ENCODE results near the gene ARHGEF19.
A peak's percentile ranks its signal among the peaks of the same experiment; 100 is the strongest.
"Not testable (repeated sequence)": the region's sequence is repeated elsewhere in the genome, so short reads cannot be mapped to it uniquely, and the experiment has no call there.

Gene ARHGEF19

DNA sequence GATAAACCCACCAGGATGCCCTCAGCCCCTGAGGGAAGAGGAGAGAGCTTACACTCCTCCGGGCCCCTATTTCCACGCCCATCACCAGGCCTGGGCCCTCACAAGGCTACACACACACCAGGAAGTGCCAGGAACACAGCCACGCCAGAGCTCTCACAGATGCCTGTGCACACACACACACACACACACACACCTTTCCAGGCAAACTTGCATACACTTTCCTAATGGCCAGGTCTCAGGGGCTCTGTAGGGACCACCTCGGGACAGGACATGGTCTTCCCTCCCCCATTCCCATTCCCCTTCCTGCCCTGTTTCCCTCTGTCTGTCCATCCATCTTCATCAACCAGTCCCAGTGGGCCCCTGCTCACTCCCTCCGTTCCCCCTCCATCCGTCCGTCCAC, 46.9 kb downstream of the ARHGEF19 start:
- Mint-ChIP-seq H3K36me3 (no peaks in the 10 kb centered on the region), H3K4me1 (ENCODE audit: low read depth) (peaks cover 58% of the 10 kb centered on the region), H3K27me3 (no peaks in the 10 kb centered on the region), H3K9me3 (ENCODE audit: low read depth) (no peaks in the 10 kb centered on the region), H3K27ac (no peak overlapping the region), H3K4me3 (peak overlapping the region; percentile 13)

DNA sequence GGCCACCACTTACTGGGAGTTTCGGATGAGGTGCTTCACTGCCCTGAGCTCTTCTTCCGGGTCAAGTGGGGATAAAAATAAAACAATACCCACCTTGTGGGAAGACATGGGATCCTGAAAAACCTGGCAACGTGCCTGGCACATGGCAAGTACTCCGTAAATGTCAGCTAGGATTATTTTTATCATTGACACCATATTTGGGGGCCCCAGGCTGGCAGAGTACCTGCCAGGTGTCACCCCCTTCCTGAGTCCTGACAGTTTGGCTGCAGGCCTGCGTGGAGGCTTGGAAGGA, 47.4 kb downstream of the ARHGEF19 start:
- peaks cover 58% of the 10 kb centered on the region for H3K4me1 Mint-ChIP-seq (ENCODE audit: low read depth)
- H3K9me3 Mint-ChIP-seq (ENCODE audit: low read depth), result no peaks in the 10 kb centered on the region
- H3K4me3 Mint-ChIP-seq, result peak overlapping the region; percentile 34

DNA sequence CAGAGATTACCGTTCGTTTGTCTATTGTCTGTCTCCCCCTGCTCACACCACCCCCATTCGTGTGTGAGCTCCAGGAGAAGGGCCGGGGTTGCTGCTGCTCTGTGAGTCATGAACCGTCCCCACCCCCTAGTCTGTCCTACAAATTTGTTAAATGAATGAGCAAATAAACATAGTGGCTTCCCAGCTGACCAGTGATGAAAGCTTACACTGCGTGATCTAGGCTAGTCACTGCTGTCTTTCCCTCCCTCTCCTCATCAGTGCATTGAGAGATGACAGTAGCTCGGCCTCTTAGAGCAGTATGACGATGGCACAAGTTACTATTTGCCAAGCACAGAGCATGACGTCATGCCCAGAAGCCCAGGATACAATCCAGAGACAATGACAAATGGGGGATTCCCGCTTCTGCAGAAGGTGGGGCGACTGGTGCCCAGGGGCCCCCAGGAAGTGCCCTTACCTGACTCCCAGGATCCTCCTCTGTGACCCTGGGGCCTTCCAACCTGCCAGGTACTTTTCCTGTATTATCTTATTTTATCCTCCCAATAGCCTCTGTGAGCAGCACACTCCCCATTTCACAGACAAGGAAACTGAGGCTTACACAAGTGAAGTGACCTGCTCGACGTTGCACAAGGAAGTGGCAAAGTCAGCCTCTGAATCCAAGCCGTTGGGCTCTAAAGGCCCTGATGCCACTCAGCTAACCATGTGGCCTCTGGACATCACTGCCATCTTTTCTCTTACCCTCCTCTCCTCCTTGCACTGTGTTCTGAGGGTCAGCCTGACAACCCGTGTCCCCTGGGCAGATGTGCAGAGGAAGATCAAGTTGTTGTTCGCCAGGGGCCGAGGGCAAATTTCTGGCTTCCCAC, 48.0 kb downstream of the ARHGEF19 start:
- Mint-ChIP-seq H3K9me3 (ENCODE audit: low read depth) (no peaks in the 10 kb centered on the region), H3K27me3 (no peaks in the 10 kb centered on the region), H3K27ac (no peak overlapping the region), H3K4me3 (peak overlapping the region; percentile 60), H3K4me1 (ENCODE audit: low read depth) (peaks cover 58% of the 10 kb centered on the region), H3K36me3 (no peaks in the 10 kb centered on the region)

More for the DNA sequence above, 47.4 kb downstream of the ARHGEF19 start:
- Mint-ChIP-seq H3K27me3 (no peaks in the 10 kb centered on the region), H3K36me3 (no peaks in the 10 kb centered on the region), H3K27ac (no peak overlapping the region)

- H3K9me3 Mint-ChIP-seq (ENCODE audit: low read depth); H3K27me3 Mint-ChIP-seq; H3K36me3 Mint-ChIP-seq; H3K27ac Mint-ChIP-seq: not testable (repeated sequence)
- peak overlapping the region; percentile 60 for H3K4me3 Mint-ChIP-seq
- H3K4me1 Mint-ChIP-seq (ENCODE audit: low read depth), result peaks cover 54% of the 10 kb centered on the region
Observed at GRCh38 chr1:16163608-16164212, 48.7 kb downstream of the ARHGEF19 start.

DNA sequence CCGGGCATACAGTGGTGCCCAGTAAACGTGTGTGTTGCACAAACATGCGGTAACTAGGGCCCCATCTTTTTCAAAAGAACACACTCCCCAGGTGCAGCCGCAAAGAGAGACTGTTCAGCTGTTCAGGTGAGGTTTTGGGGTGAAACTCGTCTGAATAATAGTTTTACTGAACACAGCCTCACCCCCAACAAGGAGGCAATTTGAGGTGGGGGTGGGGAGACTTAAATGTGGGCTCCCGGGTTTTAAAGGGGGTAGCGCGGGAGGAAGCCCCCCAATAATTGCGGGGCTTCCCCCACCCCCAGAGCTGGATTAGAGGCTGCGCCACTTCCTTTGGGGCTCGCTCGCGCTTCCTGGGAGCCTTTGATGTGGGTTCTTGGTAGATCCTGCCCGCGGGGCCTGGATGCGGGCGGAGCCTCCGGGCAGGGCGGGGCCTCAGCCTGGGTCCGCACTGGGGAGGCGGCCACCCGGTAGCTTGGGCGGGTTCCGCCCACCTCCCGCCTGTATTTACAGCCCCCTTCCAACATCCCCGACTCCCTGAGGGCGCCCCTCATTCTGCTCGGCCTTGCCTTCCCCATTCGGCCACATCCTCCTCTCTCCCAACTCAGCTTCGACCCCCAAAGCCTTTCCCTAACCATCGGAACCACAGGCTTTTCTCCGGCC, 50.2 kb downstream of the ARHGEF19 start:
- H3K4me1 Mint-ChIP-seq (ENCODE audit: low read depth), result peaks cover 60% of the 10 kb centered on the region
- no peak overlapping the region for H3K27ac Mint-ChIP-seq
- H3K27me3 Mint-ChIP-seq, result no peaks in the 10 kb centered on the region
- no peaks in the 10 kb centered on the region for H3K9me3 Mint-ChIP-seq (ENCODE audit: low read depth)
- H3K4me3 Mint-ChIP-seq, result peak overlapping the region; percentile 78
- H3K36me3 Mint-ChIP-seq, result no peaks in the 10 kb centered on the region

DNA sequence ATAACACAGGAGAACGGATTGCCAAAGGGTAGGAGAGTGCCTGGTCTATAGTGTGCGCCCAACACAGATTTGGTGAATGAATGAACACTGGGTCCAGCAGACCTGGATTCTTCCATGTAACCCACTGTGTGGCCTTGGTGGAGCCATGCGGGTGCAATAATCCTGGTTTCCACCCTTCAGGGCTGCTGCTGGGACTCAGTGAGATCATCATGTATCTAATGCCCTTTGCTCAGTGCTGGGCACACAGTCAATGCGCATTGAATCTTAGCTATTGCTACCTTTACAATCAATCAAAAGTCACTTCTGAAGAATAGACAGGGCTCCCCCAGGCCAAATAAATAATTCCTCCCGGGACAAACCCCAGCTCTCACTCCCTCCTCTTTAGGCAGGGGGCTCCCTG, 50.7 kb downstream of the ARHGEF19 start:
- H3K27ac Mint-ChIP-seq, result no peak overlapping the region
- no peaks in the 10 kb centered on the region for H3K9me3 Mint-ChIP-seq (ENCODE audit: low read depth)
- H3K4me3 Mint-ChIP-seq, result peak overlapping the region; percentile 51
- H3K4me1 Mint-ChIP-seq (ENCODE audit: low read depth), result peaks cover 65% of the 10 kb centered on the region
- H3K27me3 Mint-ChIP-seq, result no peaks in the 10 kb centered on the region
- H3K36me3 Mint-ChIP-seq, result no peaks in the 10 kb centered on the region

DNA sequence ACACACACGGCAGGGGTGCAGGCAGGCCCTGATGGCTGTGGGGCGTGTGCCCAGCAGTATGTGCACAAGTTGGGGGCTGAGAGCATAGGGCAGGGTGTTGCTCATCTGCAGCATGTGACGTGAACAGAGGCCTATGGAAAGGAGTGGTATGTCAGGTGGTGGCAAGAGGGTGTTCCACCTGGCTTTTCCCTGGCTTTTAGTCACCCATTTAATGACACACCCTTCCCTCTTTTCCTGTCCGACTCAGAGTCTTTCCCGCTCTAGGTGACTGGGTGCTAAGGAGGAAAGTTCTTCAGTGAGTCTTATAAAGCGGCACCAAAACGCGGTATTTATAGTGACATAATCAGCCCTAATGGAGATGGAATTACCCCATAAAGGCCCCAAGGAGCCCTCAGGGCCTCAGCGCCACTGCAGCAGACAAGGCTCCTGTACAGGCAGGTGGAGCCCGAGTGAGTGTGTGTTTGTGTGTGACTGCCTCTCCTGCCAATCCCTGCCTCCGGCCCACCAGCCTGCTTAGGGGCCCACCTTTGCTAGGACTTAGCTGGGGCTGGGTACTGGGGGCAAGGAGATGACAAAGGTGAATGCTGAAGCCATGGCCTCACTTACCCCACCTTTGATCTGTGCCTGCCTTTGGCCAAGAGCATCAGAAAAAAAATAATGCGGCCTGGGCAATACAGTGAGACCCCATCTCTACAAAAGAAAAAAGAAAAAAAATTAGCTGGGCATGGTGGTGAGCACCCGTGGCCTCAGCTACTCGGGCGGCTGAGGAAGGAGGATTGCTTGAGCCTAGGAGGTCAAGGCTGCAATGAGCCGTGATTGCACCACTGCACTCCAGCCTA, 53.2 kb downstream of the ARHGEF19 start:
- Mint-ChIP-seq H3K4me3 (peak overlapping the region; percentile 23), H3K4me1 (ENCODE audit: low read depth) (peaks cover 49% of the 10 kb centered on the region), H3K9me3 (ENCODE audit: low read depth) (no peaks in the 10 kb centered on the region), H3K27me3 (no peaks in the 10 kb centered on the region), H3K27ac (no peak overlapping the region), H3K36me3 (no peaks in the 10 kb centered on the region)

DNA sequence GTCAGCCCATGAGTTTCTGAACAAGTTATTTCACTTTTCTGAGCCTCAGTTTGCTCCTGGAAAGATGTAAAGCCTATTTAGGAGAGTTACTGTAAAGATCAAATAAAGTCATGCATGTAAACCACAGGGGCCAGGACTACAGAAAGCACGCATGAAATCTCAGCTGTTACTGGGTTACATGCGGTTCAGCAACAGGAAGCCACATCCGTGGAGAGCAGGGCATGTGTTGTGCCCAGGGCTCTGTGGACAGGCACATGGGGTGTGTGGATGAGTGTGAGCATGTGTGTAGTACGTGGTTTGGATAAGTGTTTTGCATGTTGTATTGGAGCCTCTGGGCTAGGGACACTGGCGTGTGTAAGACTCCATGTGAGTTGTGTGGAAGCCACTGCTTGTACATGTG, 54.4 kb downstream of the ARHGEF19 start:
- Mint-ChIP-seq H3K36me3 (no peaks in the 10 kb centered on the region), H3K4me3 (no peak overlapping the region), H3K27ac (no peak overlapping the region), H3K27me3 (peaks cover 1% of the 10 kb centered on the region), H3K9me3 (ENCODE audit: low read depth) (no peaks in the 10 kb centered on the region), H3K4me1 (ENCODE audit: low read depth) (peaks cover 41% of the 10 kb centered on the region)

DNA sequence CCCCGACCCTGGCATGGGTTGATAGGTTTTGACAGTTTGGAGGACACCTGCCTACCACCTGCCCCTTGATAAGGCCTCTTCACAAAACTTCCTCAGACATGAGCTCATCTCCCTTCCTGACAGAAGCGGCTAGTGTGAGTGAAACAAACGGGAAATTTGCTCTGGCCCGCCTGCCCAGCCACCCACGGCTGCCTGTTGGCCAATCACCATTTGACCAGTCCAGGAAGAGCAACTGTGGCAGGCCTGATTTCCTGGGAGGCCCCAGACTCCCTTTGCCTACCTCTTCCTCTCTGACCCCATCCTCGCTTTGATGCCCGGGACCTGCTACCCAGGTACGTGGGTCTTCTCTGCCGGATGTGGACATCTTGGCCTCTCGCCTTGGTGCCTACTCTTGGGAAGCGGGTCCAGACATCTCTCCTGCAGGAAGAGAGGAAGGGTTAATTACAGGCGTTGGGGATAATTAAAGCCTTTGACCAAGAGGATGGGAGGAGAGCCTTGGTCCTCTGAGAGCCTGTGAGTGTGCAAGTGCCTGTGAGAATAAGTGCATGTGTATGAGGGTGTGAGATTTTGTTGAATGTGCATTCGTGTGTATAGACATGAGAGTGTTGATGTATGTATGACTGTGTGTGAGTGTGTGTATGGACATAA, 55.5 kb downstream of the ARHGEF19 start:
- Mint-ChIP-seq H3K27ac (no peak overlapping the region), H3K4me1 (ENCODE audit: low read depth) (peaks cover 33% of the 10 kb centered on the region), H3K4me3 (no peak overlapping the region), H3K9me3 (ENCODE audit: low read depth) (no peaks in the 10 kb centered on the region), H3K27me3 (peaks cover 4% of the 10 kb centered on the region), H3K36me3 (no peaks in the 10 kb centered on the region)

- H3K4me3 Mint-ChIP-seq, result peak within 1 kb of the TSS; percentile 65
- H3K27me3 Mint-ChIP-seq, result peaks cover 5% of the 10 kb centered on the region
Observed at GRCh38 chr1:16155537-16156410, 56.7 kb downstream of the ARHGEF19 start, which contains the start of gene EPHA2. TSS of gene EPHA2 (minus strand) at chr1:16156069. CDS start at chr1:16155932, 137 bp downstream.

GRCh38 chr1:16153999-16154673, 58.3 kb downstream of the ARHGEF19 start:
- no peak overlapping the region for H3K27ac Mint-ChIP-seq

More at GRCh38 chr1:16155537-16156410, 56.7 kb downstream of the ARHGEF19 start, which contains the start of gene EPHA2:
- Mint-ChIP-seq H3K27ac (no peak within 1 kb of the TSS), H3K36me3 (no peaks in the 10 kb centered on the region), H3K4me1 (ENCODE audit: low read depth) (peaks cover 28% of the 10 kb centered on the region), H3K9me3 (ENCODE audit: low read depth) (no peaks in the 10 kb centered on the region)

DNA sequence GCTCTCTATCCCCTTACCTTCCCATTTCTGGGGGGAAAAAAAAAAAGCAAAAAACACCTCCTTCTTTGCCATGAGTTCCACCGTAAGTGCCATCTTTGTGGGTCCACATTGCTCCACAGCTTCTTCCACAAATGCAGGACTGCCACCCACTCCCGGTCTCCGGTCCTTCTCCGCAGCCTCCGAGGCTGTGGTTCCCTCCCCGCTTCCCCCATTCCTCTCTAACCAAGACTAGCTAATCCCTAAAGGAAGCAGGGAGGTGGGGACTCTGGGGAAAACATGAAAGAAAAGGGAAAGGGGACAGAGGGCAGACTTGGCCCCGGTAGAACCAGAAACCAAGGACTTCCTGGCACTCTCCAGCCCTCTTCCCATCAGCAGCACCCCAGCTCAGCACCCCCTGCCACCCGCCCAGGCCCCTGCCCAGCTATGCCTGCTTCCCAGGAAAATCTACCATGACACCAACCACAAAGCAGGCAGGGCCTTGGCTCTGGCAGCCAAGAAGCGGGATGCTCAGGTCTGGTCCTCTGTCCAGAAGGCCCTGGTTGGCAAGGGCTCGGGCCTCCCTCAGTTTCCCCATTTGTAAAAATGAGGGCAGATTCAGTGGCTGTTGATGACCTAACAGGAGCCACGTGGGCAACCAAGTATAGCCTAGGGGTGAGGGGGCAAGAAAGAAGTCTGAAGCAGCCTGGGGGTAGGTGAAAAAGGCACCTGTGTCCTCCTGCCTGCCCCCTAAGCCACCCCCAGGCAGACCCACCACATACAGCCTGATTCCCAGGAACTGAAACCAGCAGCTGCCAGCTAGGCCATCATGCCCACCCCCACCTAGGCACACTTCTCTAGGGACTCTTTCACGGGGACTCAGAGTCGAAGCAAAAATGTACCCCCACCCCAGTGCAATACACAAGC, 59.1 kb downstream of the ARHGEF19 start:
- peaks cover 5% of the 10 kb centered on the region for H3K27me3 Mint-ChIP-seq
- no peaks in the 10 kb centered on the region for H3K9me3 Mint-ChIP-seq (ENCODE audit: low read depth)
- no peak overlapping the region for H3K4me3 Mint-ChIP-seq
- H3K27ac Mint-ChIP-seq, result no peak overlapping the region
- H3K36me3 Mint-ChIP-seq, result no peaks in the 10 kb centered on the region
- H3K4me1 Mint-ChIP-seq (ENCODE audit: low read depth), result peaks cover 22% of the 10 kb centered on the region

More at GRCh38 chr1:16153999-16154673, 58.3 kb downstream of the ARHGEF19 start:
- Mint-ChIP-seq H3K27me3 (peaks cover 5% of the 10 kb centered on the region), H3K9me3 (ENCODE audit: low read depth) (no peaks in the 10 kb centered on the region), H3K4me3 (peak overlapping the region; percentile 60), H3K36me3 (no peaks in the 10 kb centered on the region), H3K4me1 (ENCODE audit: low read depth) (peaks cover 28% of the 10 kb centered on the region)

Data from activated naive CD8-positive, alpha-beta T cell (primary cell).